ENCODE measurements around the gene KISS1R. TPM values are rescaled to one million over a fixed set of nuclear protein-coding genes. Genes with fewer than 3 reads are reported as not detected.
"Not testable (repeated sequence)": the region's sequence is repeated elsewhere in the genome, so short reads cannot be mapped to it uniquely, and the experiment has no call there.

The KISS1R gene
- polyA plus RNA-seq, 2 donors = 0.01 TPM; not detected in 1

DNA sequence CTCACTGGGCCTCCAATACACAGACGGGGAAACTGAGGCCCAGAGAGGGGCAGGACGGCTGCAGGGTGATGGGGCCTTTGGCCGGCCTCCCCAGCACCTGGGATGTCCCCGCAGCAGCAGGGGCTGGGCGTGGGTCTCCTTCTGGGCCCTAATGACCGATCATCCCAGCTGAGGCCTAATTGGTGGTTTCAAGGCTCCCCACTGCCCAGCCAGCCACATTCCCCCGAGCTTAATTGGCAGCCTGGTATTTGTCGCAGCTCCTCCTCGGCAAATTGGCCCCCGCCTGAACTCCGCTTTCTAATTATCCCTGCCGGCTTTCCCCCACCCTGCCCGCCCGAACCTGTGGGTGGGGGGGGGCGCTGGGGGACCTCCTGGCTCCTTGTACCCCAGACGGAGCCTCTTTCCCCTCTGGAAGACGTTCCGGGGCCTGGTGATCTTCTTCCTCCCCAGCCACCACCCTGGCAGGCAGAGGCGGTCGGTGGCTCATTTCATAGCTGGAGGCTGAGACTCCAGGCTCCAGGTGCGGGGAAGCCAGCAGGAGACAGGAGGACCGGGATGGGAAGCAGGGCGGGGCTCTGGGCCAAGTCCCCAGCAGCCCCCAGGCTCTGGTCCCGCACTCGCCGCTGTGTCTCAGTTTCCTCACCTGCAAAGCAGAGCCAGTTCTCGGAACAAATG lies 39.8 kb downstream of the KISS1R start:
- no peaks in the 10 kb centered on the region for H3K27me3 ChIP-seq (ENCODE audit: control insufficient read depth in 1 of 2, insufficient read depth in 2 of 2, low read length in 2 of 2)
- H3K4me3 ChIP-seq (ENCODE audit: low read depth in 1 of 2, low read length in 2 of 2) = no peak overlapping the region
- H3K36me3 ChIP-seq (ENCODE audit: control insufficient read depth in 2 of 2, insufficient read depth in 2 of 2, low read length in 1 of 2) = peaks cover 0 to 6% of the 10 kb centered on the region in 2 donors
- H3K27ac ChIP-seq (ENCODE audit: low read depth in 2 of 2, low read length in 1 of 2) = no peak overlapping the region
- H3K9me3 ChIP-seq (ENCODE audit: control insufficient read depth in 2 of 2, insufficient read depth in 1 of 2, low read depth in 1 of 2, low read length in 1 of 2) = no peaks in the 10 kb centered on the region
- WGBS, 2 donors = 48 to 58% methylated on average over 27 of the region's 27 CpGs
- H3K4me1 ChIP-seq (ENCODE audit: control insufficient read depth in 2 of 2, insufficient read depth in 2 of 2, low read length in 1 of 2) = peaks cover 0 to 8% of the 10 kb centered on the region in 2 donors

DNA sequence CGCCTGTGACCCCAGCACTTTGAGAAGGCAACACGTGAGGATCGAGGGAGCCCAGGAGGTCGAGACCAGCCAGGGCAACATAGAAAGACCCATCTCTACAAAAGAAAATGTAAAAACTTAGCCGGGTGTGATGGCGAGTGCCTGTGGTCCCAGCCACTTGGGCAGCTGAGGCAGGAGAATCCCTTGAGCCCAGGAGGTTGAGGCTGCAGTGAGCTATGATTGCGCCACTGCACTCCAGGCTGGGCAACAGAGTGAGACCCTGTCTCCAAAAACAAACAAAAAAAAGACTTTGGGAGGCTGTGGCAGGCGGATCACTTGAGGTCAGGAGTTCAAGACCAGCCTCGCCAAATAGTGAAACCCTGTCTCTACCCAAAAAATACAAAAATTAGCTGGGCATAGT lies 40.4 kb downstream of the KISS1R start:
- H3K4me3 ChIP-seq (ENCODE audit: low read depth in 1 of 2, low read length in 2 of 2); H3K9me3 ChIP-seq (ENCODE audit: control insufficient read depth in 2 of 2, insufficient read depth in 1 of 2, low read depth in 1 of 2, low read length in 1 of 2); H3K27me3 ChIP-seq (ENCODE audit: control insufficient read depth in 1 of 2, insufficient read depth in 2 of 2, low read length in 2 of 2); H3K36me3 ChIP-seq (ENCODE audit: control insufficient read depth in 2 of 2, insufficient read depth in 2 of 2, low read length in 1 of 2); H3K4me1 ChIP-seq (ENCODE audit: control insufficient read depth in 2 of 2, insufficient read depth in 2 of 2, low read length in 1 of 2); H3K27ac ChIP-seq (ENCODE audit: low read depth in 2 of 2, low read length in 1 of 2): not testable (repeated sequence)
- 92 to 93% methylated on average over 9 of the region's 9 CpGs for WGBS, 2 donors

DNA sequence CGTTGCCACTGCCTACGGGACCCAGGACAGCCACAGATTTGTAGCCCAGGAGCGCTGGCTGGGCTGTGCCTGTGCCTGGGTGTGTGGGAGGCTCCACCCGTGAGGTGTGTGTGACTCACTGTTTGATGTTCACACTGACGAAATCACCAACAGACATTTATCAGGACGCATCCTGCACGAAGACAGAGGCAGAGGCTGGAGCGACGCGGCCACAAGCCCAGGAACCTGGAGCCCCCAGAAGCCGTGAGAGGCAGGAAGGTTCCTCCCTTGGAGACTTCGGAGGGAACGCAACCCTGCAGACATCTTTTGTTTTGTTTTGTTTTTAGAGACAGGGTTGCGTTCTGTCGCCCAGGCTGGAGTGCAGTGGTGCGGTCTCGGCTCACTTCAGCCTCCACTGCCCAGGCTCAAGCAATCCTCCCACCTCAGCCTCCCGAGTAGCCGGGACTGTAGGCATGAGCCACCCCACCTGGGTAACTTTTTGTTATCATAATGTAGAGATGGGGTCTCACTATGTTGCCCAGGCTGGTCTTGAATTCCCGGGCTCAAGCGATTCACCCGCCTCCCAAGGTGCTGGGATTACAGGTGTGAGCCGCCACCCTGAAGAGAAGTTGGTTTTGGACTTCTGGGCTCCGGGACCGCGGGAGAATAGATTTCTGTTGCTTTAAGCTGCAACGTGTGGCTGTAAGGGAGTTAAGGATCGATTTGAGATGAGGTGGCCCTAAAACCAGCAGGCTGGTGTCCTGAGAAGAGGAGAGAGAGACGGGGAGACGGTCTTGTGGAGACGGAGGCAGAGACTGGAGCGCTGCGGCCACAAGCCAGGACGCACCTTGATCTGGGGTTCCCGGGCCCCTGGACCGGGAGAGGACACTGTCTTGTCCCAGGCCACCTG lies 42.1 kb downstream of the KISS1R start:
- Histone ChIP-seq H3K27ac (ENCODE audit: low read depth in 2 of 2, low read length in 1 of 2) (no peak overlapping the region), H3K9me3 (ENCODE audit: control insufficient read depth in 2 of 2, insufficient read depth in 1 of 2, low read depth in 1 of 2, low read length in 1 of 2) (no peaks in the 10 kb centered on the region), H3K4me1 (ENCODE audit: control insufficient read depth in 2 of 2, insufficient read depth in 2 of 2, low read length in 1 of 2) (no peaks in the 10 kb centered on the region), H3K4me3 (ENCODE audit: low read depth in 1 of 2, low read length in 2 of 2) (no peak overlapping the region), H3K27me3 (ENCODE audit: control insufficient read depth in 1 of 2, insufficient read depth in 2 of 2, low read length in 2 of 2) (no peaks in the 10 kb centered on the region), H3K36me3 (ENCODE audit: control insufficient read depth in 2 of 2, insufficient read depth in 2 of 2, low read length in 1 of 2) (peaks cover 0 to 9% of the 10 kb centered on the region in 2 donors)
- WGBS, 2 donors = 79 to 81% methylated on average over 36 of the region's 36 CpGs

DNA sequence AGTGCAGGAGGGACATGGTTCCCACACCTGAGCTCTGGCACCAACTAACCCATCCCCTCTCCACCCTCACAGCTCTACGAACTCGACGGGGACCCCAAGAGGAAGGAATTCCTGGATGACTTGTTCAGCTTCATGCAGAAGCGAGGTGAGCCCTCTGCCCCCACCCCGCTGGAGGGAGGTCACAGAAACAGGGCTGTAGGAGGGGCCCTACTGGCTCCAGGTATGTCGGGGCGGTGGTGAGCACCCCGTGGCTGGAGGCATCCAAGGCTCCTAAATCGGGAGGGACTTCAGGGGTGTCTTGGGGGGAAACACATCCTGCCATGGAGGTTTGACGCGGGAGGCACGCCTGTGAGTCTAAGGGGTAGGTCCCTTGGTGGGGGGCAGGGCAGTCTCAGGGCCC lies 42.9 kb downstream of the KISS1R start:
- no peak overlapping the region for H3K4me3 ChIP-seq (ENCODE audit: low read depth in 1 of 2, low read length in 2 of 2)

DNA sequence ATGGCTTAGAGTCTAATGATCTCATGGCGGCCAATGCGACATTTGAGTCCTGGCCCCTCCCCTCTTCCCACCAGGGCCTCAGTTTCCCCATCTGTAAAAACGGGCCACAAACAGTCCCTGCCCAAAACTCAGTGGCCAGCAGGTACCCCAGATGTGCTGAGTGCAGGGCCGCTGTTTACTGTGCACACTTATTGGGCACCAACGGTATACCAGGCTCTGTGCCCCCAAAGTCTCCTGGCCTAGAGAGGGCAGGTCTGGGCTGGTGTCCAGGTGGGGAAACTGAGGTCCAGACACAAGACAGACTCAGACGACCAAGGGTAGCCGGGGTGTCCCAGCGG lies 43.4 kb downstream of the KISS1R start:
- H3K9me3 ChIP-seq (ENCODE audit: control insufficient read depth in 2 of 2, insufficient read depth in 1 of 2, low read depth in 1 of 2, low read length in 1 of 2) = no peaks in the 10 kb centered on the region
- no peaks in the 10 kb centered on the region for H3K4me1 ChIP-seq (ENCODE audit: control insufficient read depth in 2 of 2, insufficient read depth in 2 of 2, low read length in 1 of 2)
- H3K27me3 ChIP-seq (ENCODE audit: control insufficient read depth in 1 of 2, insufficient read depth in 2 of 2, low read length in 2 of 2) = no peaks in the 10 kb centered on the region
- H3K27ac ChIP-seq (ENCODE audit: low read depth in 2 of 2, low read length in 1 of 2) = no peak overlapping the region
- 79 to 81% methylated on average over 8 of the region's 8 CpGs for WGBS, 2 donors
- peaks cover 0 to 14% of the 10 kb centered on the region in 2 donors for H3K36me3 ChIP-seq (ENCODE audit: control insufficient read depth in 2 of 2, insufficient read depth in 2 of 2, low read length in 1 of 2)
- H3K4me3 ChIP-seq (ENCODE audit: low read depth in 1 of 2, low read length in 2 of 2) = no peak overlapping the region

More for the DNA sequence above, 42.9 kb downstream of the KISS1R start:
- Histone ChIP-seq H3K4me1 (ENCODE audit: control insufficient read depth in 2 of 2, insufficient read depth in 2 of 2, low read length in 1 of 2) (no peaks in the 10 kb centered on the region), H3K9me3 (ENCODE audit: control insufficient read depth in 2 of 2, insufficient read depth in 1 of 2, low read depth in 1 of 2, low read length in 1 of 2) (no peaks in the 10 kb centered on the region), H3K36me3 (ENCODE audit: control insufficient read depth in 2 of 2, insufficient read depth in 2 of 2, low read length in 1 of 2) (peaks cover 0 to 12% of the 10 kb centered on the region in 2 donors), H3K27me3 (ENCODE audit: control insufficient read depth in 1 of 2, insufficient read depth in 2 of 2, low read length in 2 of 2) (no peaks in the 10 kb centered on the region), H3K27ac (ENCODE audit: low read depth in 2 of 2, low read length in 1 of 2) (no peak overlapping the region)
- 68 to 69% methylated on average over 12 of the region's 12 CpGs for WGBS, 2 donors

DNA sequence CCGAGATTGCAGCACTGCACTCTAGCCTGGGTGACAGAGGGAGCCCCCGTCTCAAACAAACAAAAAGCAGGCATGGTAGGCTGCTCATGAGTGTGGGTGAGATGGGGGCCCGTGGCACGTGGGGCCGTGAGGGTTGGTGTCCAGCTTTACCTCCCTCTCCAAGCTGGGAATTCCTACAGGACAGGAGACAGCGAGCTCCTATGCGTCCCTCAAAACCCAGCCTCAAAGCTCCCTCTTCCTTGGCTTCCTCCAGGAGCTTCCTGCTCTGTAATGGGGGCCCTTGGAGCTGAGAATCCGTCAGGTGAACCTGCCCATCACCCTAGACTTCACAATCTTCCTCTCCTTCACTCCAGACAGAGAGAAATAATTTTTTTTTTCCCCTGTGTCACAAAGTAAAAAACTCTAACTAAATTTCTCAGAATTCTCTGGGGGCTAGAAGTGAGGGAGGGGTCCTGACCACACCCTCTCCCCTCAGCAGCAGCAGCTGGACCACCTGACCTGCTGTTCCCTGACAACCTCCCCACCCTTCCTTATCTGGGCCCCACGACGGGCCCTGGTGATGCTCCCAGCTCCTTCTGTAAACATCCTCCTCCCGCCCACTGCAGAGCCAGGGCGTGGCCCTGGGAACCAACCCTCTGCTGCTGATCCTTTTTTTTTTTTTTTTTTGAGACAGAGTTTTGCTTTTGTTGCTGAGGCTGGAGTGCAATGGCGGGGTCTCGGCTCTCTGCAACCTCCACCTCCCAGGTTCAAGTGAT lies 44.9 kb downstream of the KISS1R start:
- Histone ChIP-seq H3K9me3 (ENCODE audit: control insufficient read depth in 2 of 2, insufficient read depth in 1 of 2, low read depth in 1 of 2, low read length in 1 of 2) (peaks cover 0 to 4% of the 10 kb centered on the region in 2 donors), H3K4me1 (ENCODE audit: control insufficient read depth in 2 of 2, insufficient read depth in 2 of 2, low read length in 1 of 2) (no peaks in the 10 kb centered on the region), H3K27ac (ENCODE audit: low read depth in 2 of 2, low read length in 1 of 2) (no peak overlapping the region), H3K27me3 (ENCODE audit: control insufficient read depth in 1 of 2, insufficient read depth in 2 of 2, low read length in 2 of 2) (no peaks in the 10 kb centered on the region), H3K36me3 (ENCODE audit: control insufficient read depth in 2 of 2, insufficient read depth in 2 of 2, low read length in 1 of 2) (peaks cover 0 to 19% of the 10 kb centered on the region in 2 donors), H3K4me3 (ENCODE audit: low read depth in 1 of 2, low read length in 2 of 2) (no peak overlapping the region)
- WGBS, 2 donors = 67 to 68% methylated on average over 14 of the region's 14 CpGs

DNA sequence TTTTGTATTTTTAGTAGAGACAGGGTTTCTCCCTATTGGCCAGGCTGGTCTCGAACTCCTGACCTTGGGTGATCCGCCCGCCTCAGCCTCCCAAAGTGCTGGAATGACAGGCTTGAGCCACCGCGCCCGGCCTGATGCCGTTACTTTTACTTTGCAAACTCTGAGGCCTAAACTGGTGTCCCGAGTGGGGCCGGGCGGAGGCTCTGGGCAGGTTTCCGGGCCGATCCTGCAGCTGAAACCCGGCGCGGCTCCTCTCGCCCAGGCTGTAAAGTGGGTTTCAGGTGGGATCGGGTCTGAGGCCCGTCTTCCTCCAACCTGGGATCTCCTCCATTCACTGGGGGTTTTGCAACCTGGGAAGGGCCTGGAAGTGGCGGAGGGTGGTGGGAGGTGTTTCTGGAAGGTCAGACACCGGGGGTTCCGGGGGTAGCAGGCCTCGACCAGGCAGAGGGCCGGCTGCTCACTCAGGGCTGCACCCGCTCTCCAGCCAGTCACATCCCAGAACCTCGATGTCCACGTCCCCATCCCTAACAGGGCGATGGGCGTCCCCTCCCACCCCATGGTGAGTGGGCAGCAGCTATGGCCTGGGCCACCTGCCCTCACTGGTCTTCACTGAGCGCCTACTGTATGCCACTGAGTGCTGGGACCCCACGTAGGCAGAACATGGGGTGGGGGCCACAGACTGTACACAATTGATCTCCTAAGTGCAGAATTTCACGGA lies 45.7 kb downstream of the KISS1R start:
- WGBS, 2 donors = 86 to 89% methylated on average over 29 to 31 of the region's 31 CpGs
- no peaks in the 10 kb centered on the region for H3K4me1 ChIP-seq (ENCODE audit: control insufficient read depth in 2 of 2, insufficient read depth in 2 of 2, low read length in 1 of 2)
- H3K36me3 ChIP-seq (ENCODE audit: control insufficient read depth in 2 of 2, insufficient read depth in 2 of 2, low read length in 1 of 2) = peaks cover 0 to 21% of the 10 kb centered on the region in 2 donors
- H3K27me3 ChIP-seq (ENCODE audit: control insufficient read depth in 1 of 2, insufficient read depth in 2 of 2, low read length in 2 of 2) = no peaks in the 10 kb centered on the region
- H3K4me3 ChIP-seq (ENCODE audit: low read depth in 1 of 2, low read length in 2 of 2) = no peak overlapping the region
- no peak overlapping the region for H3K27ac ChIP-seq (ENCODE audit: low read depth in 2 of 2, low read length in 1 of 2)
- peaks cover 0 to 4% of the 10 kb centered on the region in 2 donors for H3K9me3 ChIP-seq (ENCODE audit: control insufficient read depth in 2 of 2, insufficient read depth in 1 of 2, low read depth in 1 of 2, low read length in 1 of 2)

DNA sequence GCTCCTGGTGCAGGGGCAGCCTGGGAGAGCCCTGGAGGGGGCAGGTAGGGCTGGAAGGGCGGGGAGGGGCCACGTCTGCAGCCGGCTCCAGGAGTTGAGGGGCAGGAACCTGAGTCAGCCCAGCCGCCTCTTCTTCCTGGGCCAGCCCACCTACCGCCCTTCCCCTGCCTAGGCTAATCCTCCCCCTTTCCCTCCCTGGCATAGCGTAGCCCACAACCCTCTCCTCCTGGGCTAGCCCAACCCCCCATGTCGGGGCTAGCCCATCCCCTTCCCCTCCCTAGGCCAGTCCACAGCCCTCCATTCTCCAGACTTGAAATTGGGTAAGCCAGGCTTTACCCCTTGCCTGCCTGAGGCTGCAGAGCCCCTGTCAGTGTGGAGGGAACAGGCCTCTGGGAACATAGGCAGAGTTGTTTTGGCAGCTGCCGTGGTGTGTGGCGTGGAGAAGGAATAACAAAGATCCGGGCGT lies 46.4 kb downstream of the KISS1R start:
- no peak overlapping the region for H3K4me3 ChIP-seq (ENCODE audit: low read depth in 1 of 2, low read length in 2 of 2)
- H3K36me3 ChIP-seq (ENCODE audit: control insufficient read depth in 2 of 2, insufficient read depth in 2 of 2, low read length in 1 of 2) = peaks cover 0 to 24% of the 10 kb centered on the region in 2 donors
- no peaks in the 10 kb centered on the region for H3K4me1 ChIP-seq (ENCODE audit: control insufficient read depth in 2 of 2, insufficient read depth in 2 of 2, low read length in 1 of 2)
- 83 to 84% methylated on average over 10 to 11 of the region's 11 CpGs for WGBS, 2 donors
- peaks cover 0 to 4% of the 10 kb centered on the region in 2 donors for H3K9me3 ChIP-seq (ENCODE audit: control insufficient read depth in 2 of 2, insufficient read depth in 1 of 2, low read depth in 1 of 2, low read length in 1 of 2)
- H3K27me3 ChIP-seq (ENCODE audit: control insufficient read depth in 1 of 2, insufficient read depth in 2 of 2, low read length in 2 of 2) = no peaks in the 10 kb centered on the region
- H3K27ac ChIP-seq (ENCODE audit: low read depth in 2 of 2, low read length in 1 of 2) = no peak overlapping the region

DNA sequence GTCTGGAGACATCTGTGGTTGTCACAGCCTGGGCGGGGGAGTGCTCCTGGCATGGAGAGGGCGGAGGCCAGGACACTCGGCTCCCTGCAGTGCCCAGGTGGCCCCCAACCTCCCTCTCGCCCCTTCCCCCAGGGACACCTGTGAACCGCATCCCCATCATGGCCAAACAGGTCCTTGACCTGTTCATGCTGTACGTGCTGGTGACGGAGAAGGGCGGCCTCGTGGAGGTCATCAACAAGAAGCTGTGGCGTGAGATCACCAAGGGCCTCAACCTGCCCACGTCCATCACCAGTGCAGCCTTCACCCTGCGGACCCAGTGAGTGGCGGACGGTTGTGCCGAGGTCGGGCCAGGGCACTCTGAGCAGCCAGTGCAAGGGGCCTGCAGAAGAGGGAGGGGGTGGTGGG lies 47.0 kb downstream of the KISS1R start:
- peaks cover 0 to 25% of the 10 kb centered on the region in 2 donors for H3K36me3 ChIP-seq (ENCODE audit: control insufficient read depth in 2 of 2, insufficient read depth in 2 of 2, low read length in 1 of 2)

More for the DNA sequence above, 47.0 kb downstream of the KISS1R start:
- Histone ChIP-seq H3K4me3 (ENCODE audit: low read depth in 1 of 2, low read length in 2 of 2) (no peak overlapping the region), H3K4me1 (ENCODE audit: control insufficient read depth in 2 of 2, insufficient read depth in 2 of 2, low read length in 1 of 2) (no peaks in the 10 kb centered on the region), H3K27me3 (ENCODE audit: control insufficient read depth in 1 of 2, insufficient read depth in 2 of 2, low read length in 2 of 2) (no peaks in the 10 kb centered on the region), H3K27ac (ENCODE audit: low read depth in 2 of 2, low read length in 1 of 2) (no peak overlapping the region), H3K9me3 (ENCODE audit: control insufficient read depth in 2 of 2, insufficient read depth in 1 of 2, low read depth in 1 of 2, low read length in 1 of 2) (peaks cover 0 to 4% of the 10 kb centered on the region in 2 donors)
- 96 to 98% methylated on average over 16 of the region's 16 CpGs for WGBS, 2 donors

Data from esophagus (tissue), 2 donors.